SHP77 treated with DMSO at 0.1 percent for 48 hours (cell line): ENCODE measurements around the gene CCN6.
"Not testable (repeated sequence)": the region's sequence is repeated elsewhere in the genome, so short reads cannot be mapped to it uniquely, and the experiment has no call there.

Experiments
- DNase-seq: peaks from one replicate; lab custom pipeline; 2025; lab: John Stamatoyannopoulos, UW

Gene CCN6

GRCh38 chr6:112030206-112030960, 23.5 kb upstream of the CCN6 start:
- DNase-seq: no peak

GRCh38 chr6:112030961-112031660, 22.8 kb upstream of the CCN6 start:
- DNase-seq: no peak

DNA sequence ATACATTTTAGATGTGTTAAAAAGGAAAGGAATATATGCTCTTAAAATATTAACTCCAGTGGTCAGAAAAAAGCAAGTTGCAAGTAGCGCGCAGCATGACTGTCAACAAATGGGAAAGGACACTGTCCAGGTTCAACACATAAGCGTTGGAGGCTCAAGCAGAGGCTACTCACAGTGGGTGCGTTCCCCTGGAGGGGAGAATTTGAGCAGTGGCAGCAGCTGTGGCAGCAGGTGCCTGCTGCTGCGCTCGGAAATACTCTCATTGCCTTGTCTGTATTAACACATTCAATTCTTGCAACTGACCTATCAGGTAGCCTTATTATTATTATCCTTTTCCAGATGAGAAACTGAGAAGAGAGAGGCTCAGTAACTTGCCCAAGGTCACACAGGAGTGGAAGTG, 21.9 kb upstream of the CCN6 start:
- DNase-seq: peak; percentile 11

- DNase-seq: no peak
Observed at GRCh38 chr6:112032728-112033127, 21.2 kb upstream of the CCN6 start.

DNA sequence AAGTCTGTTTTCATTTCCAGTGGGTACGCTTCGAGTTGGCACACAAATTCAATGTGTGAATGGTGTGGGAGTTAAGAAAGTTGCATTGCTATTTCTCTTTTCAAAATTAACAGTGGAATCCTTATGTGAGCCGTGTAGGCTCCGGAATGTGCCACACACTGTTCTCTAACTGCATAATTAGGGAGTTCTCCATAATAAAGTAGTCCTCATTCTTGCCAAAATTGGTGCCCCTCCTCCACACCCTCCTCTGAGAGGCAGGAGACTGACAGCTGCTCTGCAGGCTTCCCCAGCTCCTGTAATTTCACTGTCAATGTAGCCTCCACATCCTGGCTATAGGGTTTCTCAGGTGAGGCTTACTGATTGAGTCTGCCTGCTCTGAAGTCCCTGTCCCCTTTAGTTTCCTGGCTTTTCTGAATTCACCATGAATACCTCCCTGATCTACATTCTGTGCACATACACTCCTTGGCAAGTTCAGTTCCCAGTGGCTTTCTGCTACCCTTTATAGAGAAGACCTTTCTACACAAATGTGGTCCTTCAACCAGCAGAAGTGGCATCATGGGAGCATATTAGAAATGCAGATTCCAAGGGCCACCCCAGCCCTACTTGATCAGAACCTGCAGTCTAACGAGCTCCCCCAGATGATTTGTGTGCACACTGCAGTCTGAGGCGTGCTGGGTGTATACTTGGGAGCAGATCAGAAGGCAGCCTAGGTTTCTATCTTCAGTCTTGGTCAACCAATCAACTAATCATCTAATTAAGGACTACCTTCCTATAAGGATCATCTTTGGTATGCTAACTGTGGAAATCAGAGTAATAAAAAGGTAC, 19.9 kb upstream of the CCN6 start:
- no peak for DNase-seq

GRCh38 chr6:112034616-112034995, 19.3 kb upstream of the CCN6 start:
- no peak for DNase-seq

GRCh38 chr6:112036088-112036637, 17.7 kb upstream of the CCN6 start:
- DNase-seq: no peak

DNA sequence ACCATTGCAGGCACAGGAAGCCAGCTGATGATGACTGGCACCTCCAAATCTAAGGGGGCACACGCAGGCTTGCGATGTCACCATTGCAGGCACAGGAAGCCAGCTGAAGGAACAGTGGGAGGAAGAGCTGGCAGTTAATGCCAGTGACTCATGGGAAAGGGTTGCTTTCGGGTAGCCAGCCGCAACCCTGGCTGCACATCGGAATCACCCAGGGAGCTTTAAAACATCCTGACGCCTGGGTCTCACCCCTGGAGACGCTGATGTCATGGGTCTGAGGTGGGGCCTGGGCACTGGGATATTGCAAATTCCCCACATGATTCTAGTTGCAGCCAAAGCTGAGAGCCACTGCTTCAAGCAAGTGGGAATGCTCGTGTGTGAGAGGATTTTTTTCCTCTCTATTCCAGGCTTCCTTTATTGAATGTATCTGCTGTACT, 16.1 kb upstream of the CCN6 start:
- no peak for DNase-seq

DNA sequence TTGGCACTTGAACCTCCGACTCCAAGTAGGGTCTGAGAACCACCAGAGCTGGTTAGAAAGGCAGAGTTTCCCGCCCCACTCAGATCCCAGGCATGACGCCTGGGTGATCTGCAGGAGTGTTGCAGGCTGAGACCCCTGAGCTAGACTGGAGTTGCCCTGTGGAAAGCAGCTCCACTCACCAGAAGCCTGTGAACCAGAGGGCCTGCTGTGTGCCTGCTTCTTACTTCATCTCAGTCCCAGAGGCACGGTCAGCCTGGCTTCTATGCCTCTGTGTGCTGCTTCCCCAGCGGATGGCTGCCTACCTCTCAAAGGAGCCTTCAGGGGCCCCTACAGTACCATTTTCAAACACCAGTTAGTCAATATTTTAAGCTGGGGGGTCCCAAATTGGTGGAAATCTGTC, 15.6 kb upstream of the CCN6 start:
- no peak for DNase-seq

DNA sequence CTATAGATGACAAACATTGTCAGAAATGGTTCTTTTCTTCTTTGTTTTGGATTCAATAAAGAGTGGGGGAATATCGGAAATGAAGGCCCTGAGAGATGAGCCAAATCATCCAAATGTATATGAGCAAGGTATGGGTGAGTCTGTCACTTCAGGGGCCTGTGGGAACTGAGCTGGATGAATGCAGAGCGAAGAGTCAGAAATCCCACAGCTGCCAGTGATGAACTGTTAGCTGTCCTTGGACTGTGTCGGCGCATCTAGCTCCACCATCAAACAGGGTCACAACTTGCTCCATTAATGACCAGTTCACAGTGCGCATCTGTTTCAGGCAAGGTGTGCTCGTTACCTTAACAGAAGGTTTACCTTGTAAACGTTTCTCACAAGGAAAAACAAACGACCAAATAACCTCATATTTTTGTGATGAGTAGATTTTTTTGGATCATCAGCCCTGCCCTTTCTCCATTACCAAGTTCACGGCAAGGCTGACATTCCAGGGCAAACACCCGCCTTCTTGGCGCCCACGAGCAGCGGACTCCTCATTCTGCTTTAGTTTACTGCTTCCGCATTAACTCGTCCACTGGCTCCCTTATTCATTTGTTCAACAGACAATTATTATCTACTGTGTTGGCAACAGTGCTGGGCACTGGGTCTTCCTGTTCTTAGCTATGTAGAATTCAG, 15.0 kb upstream of the CCN6 start:
- no peak for DNase-seq

DNA sequence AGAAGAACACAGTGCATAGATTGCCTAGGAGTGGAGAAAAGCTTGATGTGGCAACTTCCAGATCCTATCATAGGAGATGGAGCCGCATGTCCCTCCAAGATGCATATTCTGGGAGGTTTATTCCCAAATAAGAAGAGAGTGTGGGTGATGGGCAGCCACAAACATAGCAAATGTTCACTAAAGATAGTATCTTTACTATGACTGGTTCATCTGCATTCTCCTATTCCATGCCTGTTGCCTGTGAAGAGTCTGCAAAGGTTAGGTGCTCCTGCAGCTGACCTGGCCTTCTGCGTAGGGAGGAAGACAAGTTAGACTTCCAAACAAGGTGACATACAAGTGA, 14.5 kb upstream of the CCN6 start:
- no peak for DNase-seq

GRCh38 chr6:112040956-112041355, 12.9 kb upstream of the CCN6 start:
- DNase-seq: no peak

DNA sequence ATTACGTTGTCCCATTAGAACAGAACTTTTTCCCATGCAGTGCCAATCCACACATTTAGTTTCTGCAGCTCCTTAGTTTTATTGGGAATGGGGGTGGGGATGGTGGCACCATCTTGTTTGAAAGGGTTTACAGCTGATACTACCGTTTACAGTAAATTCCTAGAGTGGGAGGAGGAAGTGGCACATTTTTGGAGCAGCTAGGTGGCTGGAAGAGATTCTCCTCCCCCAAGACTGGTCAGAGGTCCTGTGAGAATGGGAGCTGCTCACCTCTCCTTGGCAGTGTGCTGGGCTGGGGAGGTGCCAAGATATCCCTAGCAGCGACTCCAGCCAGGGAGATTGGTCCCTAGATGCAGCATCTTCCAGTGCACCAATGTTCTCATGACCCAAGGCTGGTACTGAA, 12.4 kb upstream of the CCN6 start:
- no peak for DNase-seq

- DNase-seq: peak; percentile 89
Observed at GRCh38 chr6:112043032-112044007, 10.6 kb upstream of the CCN6 start.

DNA sequence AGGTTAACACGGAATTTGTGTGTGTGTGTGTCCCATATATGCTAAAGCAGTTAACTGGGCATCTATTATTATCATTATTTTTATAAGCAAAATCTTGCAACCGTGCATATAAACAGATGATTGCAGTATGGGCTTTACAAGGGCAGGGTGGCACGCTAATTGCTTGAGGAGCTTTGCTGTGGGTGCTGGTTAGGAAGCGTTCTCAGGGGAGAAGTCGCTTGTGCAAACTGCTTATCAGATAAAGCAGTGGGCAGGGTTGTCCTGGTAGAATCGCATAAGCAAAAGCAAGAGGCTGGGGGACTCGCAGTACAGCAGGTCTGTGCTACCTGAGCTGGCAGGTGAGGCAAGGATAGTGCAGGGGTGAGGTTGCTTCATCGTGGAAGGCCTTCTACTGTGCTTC, 9.7 kb upstream of the CCN6 start:
- DNase-seq: no peak

DNA sequence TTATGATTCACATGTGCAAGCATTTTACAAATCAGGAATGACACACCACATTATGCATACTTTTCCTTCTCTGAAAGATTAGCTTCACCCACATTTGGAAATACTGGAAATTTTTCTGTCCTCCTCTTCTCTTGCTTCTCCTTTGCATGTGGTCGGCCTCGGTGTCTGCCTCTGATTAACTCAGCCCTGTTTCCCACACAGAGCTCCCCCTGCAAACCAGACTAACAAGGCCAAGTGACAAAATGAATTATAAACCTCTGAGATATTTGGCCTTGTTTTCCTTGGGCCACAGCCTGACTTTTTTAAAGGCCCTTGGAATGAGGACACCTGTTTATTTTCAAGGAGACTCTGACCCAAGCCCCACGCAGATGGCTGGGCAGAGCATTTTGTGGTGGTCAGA, 9.0 kb upstream of the CCN6 start:
- no peak for DNase-seq

DNA sequence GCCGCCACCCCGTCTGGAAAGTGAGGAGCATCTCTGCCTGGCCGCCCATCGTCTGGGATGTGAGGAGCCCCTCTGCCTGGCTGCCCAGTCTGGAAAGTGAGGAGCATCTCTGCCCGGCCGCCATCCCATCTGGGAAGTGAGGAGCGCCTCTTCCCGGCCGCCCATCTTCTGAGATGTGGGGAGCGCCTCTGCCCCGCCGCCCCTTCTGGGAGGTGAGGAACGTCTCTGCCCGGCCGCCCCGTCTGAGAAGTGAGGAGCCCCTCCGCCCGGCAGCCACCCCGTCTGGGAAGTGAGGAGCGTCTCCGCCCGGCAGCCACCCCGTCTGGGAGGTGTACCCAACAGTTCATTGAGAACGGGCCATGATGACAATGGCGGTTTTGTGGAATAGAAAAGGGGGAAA, 6.4 kb upstream of the CCN6 start:
- DNase-seq: not testable (repeated sequence)

DNA sequence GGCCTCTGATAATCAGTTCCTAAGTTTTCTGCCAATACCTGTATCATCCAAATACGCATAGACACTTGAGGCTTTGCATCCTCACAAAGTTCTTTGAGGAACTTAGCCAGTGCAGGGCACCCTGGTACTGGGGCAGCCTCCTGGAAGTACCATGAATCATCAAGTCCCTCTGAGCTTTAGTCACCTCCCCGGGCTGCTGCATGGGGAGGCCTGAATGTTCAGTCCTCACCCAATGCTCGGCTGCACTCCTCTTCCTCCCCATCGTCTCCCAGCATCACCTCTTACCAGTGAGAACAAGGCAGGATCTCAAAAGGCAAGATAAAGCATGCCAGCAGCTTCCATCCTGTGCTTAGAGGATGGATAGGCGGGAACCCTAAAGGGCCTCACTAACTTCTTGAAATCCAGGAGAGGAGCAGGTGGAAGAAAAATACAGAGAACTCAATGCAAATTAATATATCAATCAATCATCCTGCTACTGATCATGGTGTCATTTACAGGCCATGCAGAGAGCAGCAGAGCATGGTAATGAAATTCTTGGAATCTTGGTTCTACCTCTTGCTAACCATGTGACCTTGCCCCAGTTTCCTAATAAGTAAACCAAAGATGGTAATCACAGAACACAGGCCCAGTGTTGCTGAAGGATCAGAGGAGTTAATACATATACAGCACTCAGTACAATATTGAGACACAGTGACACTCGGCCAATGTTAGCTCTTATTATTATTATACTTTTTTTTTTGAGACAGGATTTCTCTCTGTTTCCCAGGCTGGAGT, 4.7 kb upstream of the CCN6 start:
- no peak for DNase-seq

DNA sequence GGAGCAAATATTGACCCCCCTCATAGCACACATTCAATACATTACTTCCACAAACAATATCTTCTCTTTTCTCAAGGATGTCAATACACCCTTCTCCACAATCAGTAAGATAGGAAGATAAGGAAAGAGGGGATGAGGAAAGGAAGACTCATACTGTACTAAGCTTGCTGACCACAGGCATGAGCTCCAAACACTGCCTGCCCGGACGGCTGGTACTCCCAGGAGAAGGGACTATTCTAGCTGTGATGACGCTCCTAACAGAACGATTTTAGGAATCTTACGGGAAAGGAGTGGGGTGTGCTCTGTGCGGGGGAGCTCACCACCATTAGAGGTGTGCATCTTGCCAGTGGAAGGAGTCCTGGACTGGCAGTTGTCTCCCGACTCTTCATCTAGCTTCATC, 3.9 kb upstream of the CCN6 start:
- DNase-seq: no peak

- DNase-seq: no peak
Observed at GRCh38 chr6:112050429-112050828, 3.5 kb upstream of the CCN6 start.
